HG02870 (cell line): ENCODE data around the gene CCR3.
A peak's percentile ranks its signal among the peaks of the same experiment; 100 is the strongest.

Experiments used
- ATAC-seq: cut with Tn5 transposase; IDR thresholded peaks from one replicate; pipeline ENCODE4 v1.9.1; 2021; ENCODE audit warnings: mild to moderate bottlenecking, moderate library complexity; ENCODE audit not compliant: unreplicated experiment

The CCR3 gene

GRCh38 chr3:46218196-46218709, 24.0 kb upstream of the CCR3 start:
- no peak for ATAC-seq

GRCh38 chr3:46221391-46221790, 20.9 kb upstream of the CCR3 start:
- ATAC-seq: no peak

- ATAC-seq: no peak
Observed at GRCh38 chr3:46221938-46222337, 20.3 kb upstream of the CCR3 start.

DNA sequence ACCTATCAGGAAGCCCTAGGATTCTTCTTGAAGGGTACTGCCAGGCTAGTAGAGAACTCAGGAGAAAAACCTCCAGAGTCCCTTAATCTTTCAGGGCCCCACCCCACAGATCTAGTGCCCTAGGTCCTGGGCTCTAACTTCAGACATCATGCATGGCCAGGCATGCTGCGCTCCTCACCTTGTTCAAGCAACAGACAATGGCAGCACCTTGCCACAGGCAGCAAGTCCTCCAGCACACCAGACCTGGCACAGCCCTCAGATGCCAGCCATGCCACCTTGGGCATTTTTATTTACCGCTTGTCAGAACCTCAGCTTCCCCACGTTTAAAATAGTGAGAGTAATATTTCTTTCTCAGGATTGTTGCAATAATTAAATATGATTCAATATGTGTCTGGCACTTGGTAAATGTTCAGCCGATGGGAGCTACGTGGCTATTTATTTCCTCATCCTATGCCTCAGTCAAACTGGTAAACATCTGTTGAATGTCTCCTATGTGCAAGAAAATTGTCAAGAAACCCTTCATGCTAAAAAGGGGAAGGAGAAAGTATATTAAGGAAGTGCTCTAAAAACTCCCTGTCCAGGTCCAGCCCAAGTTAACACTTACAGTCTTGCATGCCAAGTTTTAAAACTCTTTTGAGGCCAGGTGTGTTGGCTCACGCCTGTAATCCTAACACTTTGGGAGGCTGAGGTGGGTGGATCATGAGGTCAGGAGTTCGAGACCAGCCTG, 19.7 kb upstream of the CCR3 start:
- ATAC-seq: no peak

DNA sequence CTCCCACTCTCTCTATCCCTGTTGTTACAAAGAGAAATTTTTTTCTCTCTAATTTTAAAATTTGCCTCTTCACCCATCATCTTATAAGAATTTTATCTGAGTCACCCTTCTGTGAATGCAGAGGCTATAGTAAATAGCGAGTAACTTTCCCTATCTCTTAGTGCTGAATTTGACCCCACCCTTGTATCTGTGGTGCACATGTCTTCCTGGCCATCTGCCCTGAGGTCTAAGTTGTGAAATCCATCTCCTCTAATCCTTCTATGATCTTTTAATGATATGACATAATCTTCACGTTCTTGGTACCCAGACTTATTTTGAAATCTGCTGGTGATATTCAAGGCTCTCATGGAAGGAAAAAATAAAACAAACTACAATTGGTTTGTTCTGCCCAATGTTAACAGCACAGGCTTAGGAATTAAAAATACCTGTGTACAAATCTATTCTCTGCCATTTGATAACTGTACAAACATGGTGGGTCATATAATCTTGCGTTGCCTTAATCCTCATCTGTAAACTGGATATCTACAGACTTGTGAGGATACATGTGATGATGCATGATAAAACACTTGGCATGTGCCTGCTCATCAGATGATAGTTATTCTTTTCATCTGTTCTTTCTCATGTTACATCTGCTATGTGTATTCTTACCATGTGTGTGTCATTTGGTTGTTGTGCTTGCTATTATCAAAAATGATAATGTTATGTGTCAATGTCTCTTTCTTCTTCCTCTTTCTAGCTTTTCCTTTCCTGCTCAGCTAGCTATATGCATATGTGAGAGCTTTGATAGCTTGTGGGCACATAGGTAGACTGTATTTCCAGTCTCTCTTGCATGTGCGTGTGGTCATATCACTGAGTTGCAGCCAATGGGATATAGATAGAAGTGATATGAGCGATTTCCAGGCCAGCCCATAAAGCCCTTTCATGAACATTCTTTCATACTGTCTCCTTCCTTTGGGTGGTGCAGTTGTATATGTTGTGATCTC, 13.7 kb upstream of the CCR3 start:
- ATAC-seq: no peak

DNA sequence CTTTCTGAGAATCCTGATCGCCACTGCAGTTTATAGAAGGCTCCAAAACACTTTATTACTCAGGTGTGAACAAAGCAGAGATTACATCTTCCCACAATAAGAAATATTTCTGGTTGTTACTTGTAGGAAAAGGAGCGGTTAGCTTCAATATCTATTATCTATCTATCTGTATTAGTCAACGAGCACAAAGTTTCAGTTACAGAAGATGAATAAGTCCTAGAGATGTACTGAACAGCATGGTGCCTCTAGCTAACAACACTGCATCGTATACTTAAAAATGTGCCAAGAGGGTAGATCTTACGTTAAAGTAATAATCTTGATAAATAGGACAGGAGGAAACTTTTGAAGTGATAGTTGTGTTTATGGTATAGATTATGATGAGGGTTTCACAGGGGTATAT, 10.9 kb upstream of the CCR3 start:
- no peak for ATAC-seq

DNA sequence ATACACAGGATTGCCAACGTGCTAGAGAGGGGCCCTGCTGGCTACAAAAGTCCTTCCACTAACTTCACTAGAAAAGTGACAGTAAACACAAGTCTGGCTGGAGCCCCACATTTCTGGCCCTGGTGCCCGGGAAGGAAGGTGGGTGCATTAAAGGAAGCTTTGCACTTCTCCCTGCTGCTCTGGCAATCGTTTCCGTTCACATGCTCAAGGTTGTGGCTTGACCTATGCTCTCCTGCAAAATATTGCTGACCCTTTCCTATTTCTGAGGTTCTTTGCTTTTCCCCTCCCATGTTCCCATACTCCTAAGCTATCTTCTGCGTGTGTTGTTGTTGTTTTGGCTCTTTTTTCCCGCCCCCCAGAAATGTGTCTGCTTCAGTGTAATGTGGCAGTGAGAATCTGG, 9.1 kb upstream of the CCR3 start:
- no peak for ATAC-seq

DNA sequence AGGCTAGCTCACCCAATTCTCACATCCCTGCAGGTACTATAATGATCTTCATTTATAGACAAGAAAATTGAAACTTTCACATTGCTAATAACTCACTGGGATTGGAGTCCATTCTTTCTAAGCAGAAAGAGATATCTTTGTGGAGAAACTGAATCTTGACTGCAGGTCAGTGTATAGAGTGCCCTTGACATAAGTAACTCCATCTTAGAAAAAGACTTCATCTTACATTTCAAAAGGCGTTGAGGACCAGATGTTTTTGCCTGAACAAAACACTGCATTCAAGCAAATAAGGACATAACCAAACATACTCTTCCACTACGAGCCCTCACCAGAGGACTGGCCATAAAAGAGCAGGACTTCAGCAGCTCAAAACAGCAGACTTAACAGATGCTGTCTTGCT, 6.8 kb upstream of the CCR3 start:
- ATAC-seq: no peak

DNA sequence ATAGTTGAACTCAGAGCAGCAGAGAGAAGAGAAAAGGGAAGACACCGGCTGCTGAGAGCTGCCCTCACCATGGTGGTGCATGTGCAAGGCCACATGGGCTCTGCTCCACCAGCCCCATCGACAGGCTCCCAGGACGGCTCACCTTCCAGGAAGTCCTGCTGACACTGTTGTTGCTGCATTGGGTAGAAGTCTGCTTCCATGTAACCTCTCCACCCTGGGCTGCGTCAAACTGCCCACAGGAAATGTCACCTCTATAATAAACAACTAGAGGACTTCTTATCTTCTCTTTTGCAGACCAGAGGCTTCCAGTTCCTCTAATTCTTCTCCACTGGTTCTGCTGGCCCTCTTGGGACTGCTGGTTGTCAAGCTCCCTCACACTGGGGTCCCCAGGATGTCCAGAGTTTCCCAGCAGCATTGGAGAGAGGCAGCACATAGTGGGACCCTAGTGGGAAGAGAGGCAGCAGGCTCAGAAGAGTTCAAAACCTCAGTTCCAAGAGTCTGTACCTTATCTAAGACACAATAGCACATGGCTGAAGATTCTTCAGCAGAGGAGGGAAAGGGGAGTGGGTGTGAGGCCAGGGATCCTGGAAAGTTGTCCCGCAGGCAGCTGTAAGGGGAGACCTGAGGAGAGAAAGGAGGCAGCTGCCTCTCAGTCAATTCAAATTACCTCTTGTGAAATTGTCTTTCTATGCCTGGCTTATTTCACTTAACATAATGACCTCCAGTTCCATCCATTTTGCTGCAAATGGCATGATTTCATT, 5.8 kb upstream of the CCR3 start:
- no peak for ATAC-seq

DNA sequence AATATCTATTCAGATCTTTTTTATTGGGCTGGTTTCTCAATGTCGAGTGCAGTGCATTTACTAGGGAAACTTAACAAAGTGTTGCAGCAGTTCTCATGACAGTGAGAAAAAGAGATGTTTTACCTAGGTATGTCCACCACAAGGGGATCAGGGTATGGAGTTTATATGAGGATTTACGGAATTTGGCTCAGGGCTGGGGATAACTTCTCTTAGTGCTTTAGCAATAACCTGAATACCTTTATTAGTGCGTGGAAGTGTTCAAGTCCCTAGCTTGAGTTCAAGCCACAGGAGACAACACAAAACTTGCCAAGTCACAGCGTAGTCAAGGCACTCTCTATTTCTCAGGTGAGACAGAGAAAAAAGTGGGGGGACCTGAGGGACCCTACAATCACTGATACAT, 3.9 kb upstream of the CCR3 start:
- ATAC-seq: no peak

DNA sequence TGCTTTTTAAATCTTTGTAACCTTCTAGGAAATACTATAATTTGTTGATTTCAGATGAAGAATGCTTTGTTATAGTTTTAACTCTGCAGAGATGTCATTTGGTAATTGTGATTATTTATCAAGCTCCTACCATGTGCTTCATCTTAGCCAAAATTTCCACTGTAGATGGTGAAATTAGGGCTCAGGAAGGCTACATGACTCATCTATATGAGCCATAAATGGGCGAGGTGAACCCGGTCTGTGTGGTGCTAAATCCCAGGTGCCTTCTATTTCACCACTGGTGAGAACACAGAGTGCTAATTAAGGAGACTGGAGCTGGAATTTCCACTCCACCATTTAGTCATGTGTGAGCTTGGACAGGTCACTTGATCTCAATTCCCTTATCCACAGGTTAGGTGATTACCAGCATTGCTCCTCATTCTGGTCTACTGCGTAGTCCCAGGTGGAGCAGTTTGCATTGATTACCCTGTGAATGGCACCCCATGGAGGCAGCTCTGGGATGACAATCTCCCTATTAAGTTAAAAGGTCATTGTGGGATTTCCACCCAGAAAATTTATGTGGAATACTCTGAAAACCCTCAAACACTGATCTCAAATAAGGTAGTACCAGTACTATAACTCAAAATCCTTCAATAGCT, 2.8 kb upstream of the CCR3 start:
- no peak for ATAC-seq

GRCh38 chr3:46239952-46240351, 2.3 kb upstream of the CCR3 start:
- no peak for ATAC-seq

DNA sequence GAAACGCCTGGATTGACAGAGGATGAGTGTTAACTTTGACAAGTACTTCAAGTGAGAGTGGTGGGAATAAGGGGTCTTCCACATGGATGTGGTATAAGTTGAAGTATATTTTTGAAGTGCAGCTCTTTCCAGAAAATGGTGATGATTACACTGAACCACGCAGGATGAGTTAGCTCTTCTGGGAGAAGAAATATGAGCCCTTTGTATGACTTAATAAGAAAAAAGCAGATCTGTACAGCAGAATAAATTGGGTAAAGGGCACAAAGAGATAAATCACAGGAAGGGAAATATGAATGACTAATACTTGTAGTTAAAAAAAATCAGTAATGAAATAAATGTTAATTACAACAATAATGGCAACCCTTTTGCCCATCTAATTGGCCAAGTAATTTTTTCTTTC, 1.3 kb downstream of the CCR3 start:
- ATAC-seq: no peak

DNA sequence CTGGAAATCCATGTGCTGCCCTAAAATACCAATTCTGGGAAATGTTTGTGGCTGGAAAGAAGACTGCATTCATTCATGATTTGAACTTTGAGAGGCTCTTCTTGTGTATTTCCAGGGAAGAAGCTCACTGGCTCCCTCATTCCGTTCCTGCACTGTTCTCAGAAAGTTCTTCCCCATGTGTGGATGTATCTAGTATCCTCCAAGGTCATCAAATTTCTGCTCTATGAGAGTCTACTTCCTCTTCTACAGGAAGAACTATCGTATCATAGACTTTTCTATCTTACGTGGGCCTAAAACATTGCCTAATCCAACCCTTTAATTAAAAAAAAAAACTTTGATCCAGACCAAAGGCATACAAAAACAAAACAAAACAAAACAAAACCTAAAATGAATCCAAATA, 2.9 kb downstream of the CCR3 start:
- no peak for ATAC-seq

DNA sequence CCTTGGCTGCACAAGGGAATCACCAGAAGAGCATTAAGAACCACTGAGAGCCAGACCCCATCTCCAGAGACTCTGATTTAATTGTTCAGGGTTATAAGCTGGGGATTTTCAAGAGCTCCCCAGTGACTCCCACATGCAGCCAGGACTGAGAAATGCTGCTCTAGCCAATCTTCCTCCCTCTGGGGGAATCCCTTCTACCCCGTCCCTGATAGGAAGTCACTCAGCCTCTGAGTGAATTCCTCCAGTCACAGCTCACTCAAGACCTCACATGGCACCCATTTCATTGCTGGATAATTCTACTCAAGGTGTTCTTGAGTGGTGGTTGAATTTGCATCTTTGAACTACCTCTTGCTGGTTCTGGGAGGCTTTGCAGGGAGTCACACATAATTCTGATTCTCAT, 10.7 kb downstream of the CCR3 start:
- ATAC-seq: no peak

GRCh38 chr3:46258525-46258924, 16.3 kb downstream of the CCR3 start:
- ATAC-seq: no peak

DNA sequence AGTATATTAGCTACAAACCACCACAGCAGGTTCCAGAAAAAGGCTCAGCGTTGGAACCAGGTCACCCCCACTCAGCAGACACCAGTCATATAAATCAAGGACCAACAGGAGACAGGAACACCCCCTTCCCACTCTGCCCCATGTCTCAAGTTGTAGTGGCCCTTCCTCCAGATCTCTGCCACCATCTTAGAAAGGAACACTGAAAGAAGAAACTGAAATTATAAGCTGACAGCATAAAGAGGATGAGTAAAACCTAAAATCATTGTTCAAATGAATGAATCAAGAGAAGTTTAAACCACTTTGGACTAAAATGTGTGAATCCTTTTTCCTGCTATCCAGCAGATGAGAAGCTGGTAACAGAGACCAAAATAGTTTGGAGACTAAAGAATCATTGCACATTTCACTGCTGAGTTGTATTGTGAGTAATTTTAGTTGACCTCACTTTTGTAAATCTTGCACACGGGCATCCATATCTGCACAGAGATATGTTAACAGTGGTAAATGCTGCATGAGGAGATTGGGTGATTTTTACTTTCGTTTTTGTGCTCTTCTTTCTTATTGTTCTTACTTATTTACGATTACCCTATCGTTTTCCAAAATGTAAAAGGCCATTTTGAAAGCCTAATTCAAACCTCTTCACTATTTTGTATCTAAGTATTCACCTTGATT, 19.8 kb downstream of the CCR3 start:
- ATAC-seq: no peak

- ATAC-seq: no peak
Observed at GRCh38 chr3:46264002-46264401, 21.7 kb downstream of the CCR3 start.

DNA sequence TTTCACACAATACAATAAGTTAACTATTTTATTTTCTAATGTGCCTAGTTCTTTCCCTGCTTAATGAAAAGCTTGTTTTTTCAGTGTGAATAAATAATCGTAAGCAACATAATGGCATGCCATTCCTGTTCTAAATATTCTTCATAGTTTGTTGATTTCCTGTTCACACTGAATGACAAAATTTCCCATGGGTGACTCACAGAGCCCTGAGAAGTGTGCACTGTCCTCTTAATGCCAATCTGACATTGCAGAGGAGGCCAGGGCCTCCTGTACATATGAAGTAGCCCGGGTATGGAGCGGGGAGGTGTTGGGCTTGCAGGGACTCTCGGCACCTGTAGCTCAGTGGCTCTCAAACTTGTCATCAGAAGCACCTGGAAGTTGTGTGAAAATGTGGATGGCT, 24.3 kb downstream of the CCR3 start:
- no peak for ATAC-seq

- peak; percentile 55 for ATAC-seq
Observed at GRCh38 chr3:46269556-46269955, 27.3 kb downstream of the CCR3 start.
